RCC 7860 (cell line): Measurements from ENCODE around the gene TGOLN2.

ENCODE experiments used
- DNase-seq: peaks from one replicate; pipeline ENCODE4 v3.0.0-alpha.2; 2015; ENCODE audit warnings: low spot score
- FAIRE-seq: peaks from 2 replicates; lab custom pipeline; 2012; peaks lifted over from hg19 to GRCh38; lab: Jason Lieb, UNC

TGOLN2 gene

DNA sequence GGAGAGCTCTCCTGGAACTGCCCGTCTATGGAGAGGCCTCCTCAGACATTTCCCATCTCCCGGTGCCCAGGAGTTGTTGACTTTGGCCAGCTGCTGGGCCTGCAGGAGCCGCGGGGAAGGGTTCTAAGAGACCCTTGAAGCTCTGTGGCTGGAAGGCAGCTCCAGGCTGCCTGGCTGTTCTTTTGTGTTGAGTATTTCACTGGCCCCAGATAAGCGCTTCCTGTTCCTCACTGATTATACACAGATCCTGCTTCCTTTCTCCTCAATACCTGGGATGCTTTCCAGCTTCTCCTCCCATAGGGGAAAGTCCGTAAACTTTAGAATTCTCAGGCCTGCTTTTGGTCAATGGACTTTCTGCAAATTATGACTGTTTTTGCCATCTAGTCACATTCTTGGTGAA, 57.8 kb downstream of the TGOLN2 start:
- FAIRE-seq, result no peak
- DNase-seq, result no peak
